Psoas muscle (tissue), 8 donors: Measurements from ENCODE around the gene TECTA. TPM values are rescaled to one million over a fixed set of nuclear protein-coding genes. Genes with fewer than 3 reads are reported as not detected.

Experiments used
- ATAC-seq, 4 donors: fragments of 200-7000 bp; cut with Tn5 transposase; one replicate each; pipeline ENCODE4 v1.9.1; 2020; ENCODE audit warnings: moderate library complexity in 3 of 4, mild to moderate bottlenecking in 2 of 4
- DNase-seq, 2 donors: peaks; one replicate each; pipeline ENCODE4 v3.0.0-alpha.2; 2020
- H3K27ac ChIP-seq: fragments of 200-600 bp; one replicate; pipeline ENCODE4 v1.8.0; 2022
- H3K27me3 ChIP-seq, 3 donors: fragments of 200-600 bp in 1 of 3; one replicate each; pipeline versions ENCODE4 v1.6.1 to v1.8.0; 2013 to 2022; ENCODE audit warnings: low read length in 2 of 3, mild to moderate bottlenecking in 2 of 3, moderate library complexity in 1 of 3; ENCODE audit not compliant: insufficient read depth in 3 of 3
- H3K36me3 ChIP-seq, 2 donors: fragments of 200-600 bp in 1 of 2; one replicate each; pipeline versions ENCODE4 v1.6.1 to v1.8.0; 2013 to 2022; ENCODE audit warnings: low read depth in 1 of 2, mild to moderate bottlenecking in 1 of 2, moderate library complexity in 1 of 2; ENCODE audit not compliant: insufficient read depth in 1 of 2
- H3K4me1 ChIP-seq: fragments of 200-600 bp; one replicate; pipeline ENCODE4 v1.8.0; 2022
- H3K4me3 ChIP-seq: fragments of 200-600 bp; one replicate; pipeline ENCODE4 v1.8.0; 2022; ENCODE audit warnings: mild to moderate bottlenecking
- H3K9me3 ChIP-seq: fragments of 200-600 bp; one replicate; pipeline ENCODE4 v1.8.0; 2022
- CTCF ChIP-seq: fragments of 200-600 bp; IDR thresholded peaks from one replicate; pipeline ENCODE4 v1.8.0; 2022; ENCODE audit warnings: antibody characterized with exemption
- WGBS, 3 donors: extraction: QIAGEN DNeasy Blood & Tissue Kit; methylation state at CpG; one replicate each; pipeline versions ENCODE4 v1.1.6 to v1.1.7; 2013; 5-methylcytosine and 5-hydroxymethylcytosine counted together
- intact Hi-C, 2 donors: fragments of 100-400 bp; cut with DNase I; formaldehyde crosslinking; loops; one replicate each; pipeline versions ENCODE4 v1.11.0 to v1.14.2; 2022
- long read RNA-seq, 2 donors: library from polyadenylated mRNA; unstranded; transcript quantifications; one replicate each; pipeline ENCODE4 v2.0.0, GENCODE V29; 2021
- polyA plus RNA-seq, 3 donors: library from polyadenylated mRNA; stranded (reverse); fragments of 200-250 nt; gene quantifications; one replicate each; pipeline ENCODE4 v1.2.3, GENCODE V29; 2013
- total RNA-seq, 4 donors: library from RNA; stranded (reverse); fragmentation: NEBNext Ultra II Directional in 2 of 4; extraction: Animal tissue kit (Norgen Biotek cat#: 25700) in 2 of 4; gene quantifications; one replicate each; pipeline versions ENCODE4 v1.2.1 to v1.2.4, GENCODE V29; 2021 to 2023
- donor health status: healthy with polysubstance abuse.
- donor health status: DM: no; HTN: no; CAD: no; lungs with moderate emphysema.
- donor health status: Bipolar disorder and iron deficiency.
- donor health status: healthy.
- donor health status: DM: yes; HTN: yes; CAD: no.
- donor health status: DM: no; HTN: no; CAD: no.
- donor health status: DM: no; HTN: no; CAD: no.
- donor health status: DM: yes; HTN: yes; CAD: no.

Gene TECTA
- 1 to 10 TPM in 1 of 4 donors, under 1 TPM in 3; 0.30 to 2.6 (median 0.59) TPM for total RNA-seq
- under 1 TPM; 0.10 to 0.27 (median 0.23) TPM for polyA plus RNA-seq
- long read RNA-seq, donor 1: 0 reads
- long read RNA-seq, donor 2: 0 reads

- TF ChIP-seq CTCF: no peak
- no peaks in the 10 kb centered on the region for H3K27me3 ChIP-seq
- 96 to 100% (median 100%) methylated on average over 2 of the region's 2 CpGs for WGBS, 3 donors
- H3K4me1 ChIP-seq: no peaks in the 10 kb centered on the region
- no peak within 1 kb of the TSS for H3K27ac ChIP-seq
- intact Hi-C loops: no loop called here
- H3K36me3 ChIP-seq: no peaks in the 10 kb centered on the region
- ATAC-seq (no peak), DNase-seq (no peak)
- H3K4me3 ChIP-seq: no peak within 1 kb of the TSS
- no peaks in the 10 kb centered on the region for H3K9me3 ChIP-seq
These were observed at the start of gene TECTA for GRCh38 chr11:121100943-121101342. TECTA (plus strand) TSS chr11:121101243; CDS start chr11:121102666, 1,423 bp downstream.

GRCh38 chr11:121053244-121053643 is 47.8 kb upstream of the TECTA start:
- DNase-seq (no peak), ATAC-seq (no peak)
- H3K9me3 ChIP-seq: no peaks in the 10 kb centered on the region
- 95 to 96% (median 95%) methylated on average over 4 of the region's 4 CpGs for WGBS, 3 donors
- H3K36me3 ChIP-seq: peaks cover 0 to 54% of the 10 kb centered on the region in 2 donors
- no peak for TF ChIP-seq CTCF
- no peaks in the 10 kb centered on the region for H3K4me1 ChIP-seq
- no peaks in the 10 kb centered on the region for H3K27me3 ChIP-seq
- no peak overlapping the region for H3K27ac ChIP-seq
- intact Hi-C loops: no loop called here
- H3K4me3 ChIP-seq: no peak overlapping the region

- no peak overlapping the region for H3K4me3 ChIP-seq
- no peak for ATAC-seq
- WGBS, 3 donors: 93 to 99% (median 95%) methylated on average over 2 of the region's 2 CpGs
These were observed 46.8 kb upstream of the TECTA start for GRCh38 chr11:121054266-121054665.

GRCh38 chr11:121055076-121055475 is 46.0 kb upstream of the TECTA start:
- Histone ChIP-seq H3K9me3 (no peaks in the 10 kb centered on the region), H3K4me1 (no peaks in the 10 kb centered on the region), H3K27me3 (no peaks in the 10 kb centered on the region), H3K27ac (no peak overlapping the region), H3K4me3 (no peak overlapping the region), H3K36me3 (peaks cover 0 to 61% of the 10 kb centered on the region in 2 donors)
- ATAC-seq (no peak), DNase-seq (no peak)
- TF ChIP-seq CTCF: no peak
- intact Hi-C loops: no loop called here
- WGBS, 3 donors: 89 to 96% (median 92%) methylated on average over 3 of the region's 3 CpGs

More at GRCh38 chr11:121054266-121054665, 46.8 kb upstream of the TECTA start:
- Histone ChIP-seq H3K36me3 (peaks cover 0 to 56% of the 10 kb centered on the region in 2 donors), H3K27me3 (no peaks in the 10 kb centered on the region), H3K27ac (no peak overlapping the region), H3K9me3 (no peaks in the 10 kb centered on the region), H3K4me1 (no peaks in the 10 kb centered on the region)
- no peak for TF ChIP-seq CTCF
- intact Hi-C loops: no loop called here
- no peak for DNase-seq

GRCh38 chr11:121057922-121058321 is 43.1 kb upstream of the TECTA start:
- no peak for ATAC-seq
- Histone ChIP-seq H3K4me3 (no peak overlapping the region), H3K27ac (no peak overlapping the region), H3K27me3 (no peaks in the 10 kb centered on the region), H3K4me1 (no peaks in the 10 kb centered on the region), H3K9me3 (no peaks in the 10 kb centered on the region), H3K36me3 (peaks cover 0 to 83% of the 10 kb centered on the region in 2 donors)
- 88 to 90% (median 89%) methylated on average over 4 of the region's 4 CpGs for WGBS, 3 donors
- DNase-seq: no peak
- intact Hi-C loops: no loop called here
- no peak for TF ChIP-seq CTCF
